Sciatic nerve (tissue), 2 donors: ENCODE results near the gene NOXA1. TPM values are rescaled to one million over a fixed set of nuclear protein-coding genes. Genes with fewer than 3 reads are reported as not detected.
A peak's percentile ranks its signal among the peaks of the same experiment; 100 is the strongest.
"Not testable (repeated sequence)": the region's sequence is repeated elsewhere in the genome, so short reads cannot be mapped to it uniquely, and the experiment has no call there.

Experiments used
- ATAC-seq: fragments of 200-7000 bp; cut with Tn5 transposase; one replicate; pipeline ENCODE4 v1.9.1; 2020; ENCODE audit warnings: mild to moderate bottlenecking, moderate library complexity
- DNase-seq: peaks from one replicate; pipeline ENCODE4 v3.0.0-alpha.2; 2020; ENCODE audit warnings: low spot score
- intact Hi-C: fragments of 100-400 bp; cut with DNase I; formaldehyde crosslinking; loops from one replicate; pipeline ENCODE4 v1.14.2; 2022
- total RNA-seq: library from RNA; stranded (reverse); fragmentation: NEBNext Ultra II Directional; extraction: Animal tissue kit (Norgen Biotek cat#: 25700); gene quantifications from one replicate; pipeline ENCODE4 v1.2.1, GENCODE V29; 2021
- donor health status: DM: no; HTN: no; CAD: no.
- donor health status: DM: no; HTN: no; CAD: no.

The NOXA1 gene
- total RNA-seq, 1 donor from 2014 or later: 7.4 TPM

DNA sequence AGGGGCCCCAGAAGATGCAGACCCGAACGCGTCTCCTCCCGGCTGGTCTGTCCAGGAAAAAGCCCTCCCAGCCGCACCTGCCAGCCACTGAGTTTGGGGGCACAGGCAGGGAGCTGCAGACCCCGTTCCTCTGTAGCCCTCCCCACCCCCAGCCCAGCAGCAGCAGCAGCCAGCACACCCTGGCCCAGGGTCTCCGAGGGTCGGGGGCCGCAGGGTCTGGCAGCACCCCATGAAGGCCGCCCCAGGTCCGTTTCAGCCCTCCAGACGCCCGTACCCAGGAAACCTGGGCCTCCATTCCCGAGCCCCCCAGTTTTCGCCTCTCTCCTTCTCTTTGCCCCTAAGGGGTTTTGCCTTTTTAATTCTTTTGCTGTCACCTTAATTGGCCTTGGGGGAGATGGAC, 19.9 kb upstream of the NOXA1 start:
- DNase-seq: no peak
- ATAC-seq: no peak
- intact Hi-C loops: no loop called here

- DNase-seq: no peak
- ATAC-seq: no peak
- intact Hi-C loops: loop anchor here (5.0 kb wide), 1 partner anchor 103 kb away; the partner anchor contains the start of gene NRARP
Measured at GRCh38 chr9:137404961-137405567, 18.1 kb upstream of the NOXA1 start.

DNA sequence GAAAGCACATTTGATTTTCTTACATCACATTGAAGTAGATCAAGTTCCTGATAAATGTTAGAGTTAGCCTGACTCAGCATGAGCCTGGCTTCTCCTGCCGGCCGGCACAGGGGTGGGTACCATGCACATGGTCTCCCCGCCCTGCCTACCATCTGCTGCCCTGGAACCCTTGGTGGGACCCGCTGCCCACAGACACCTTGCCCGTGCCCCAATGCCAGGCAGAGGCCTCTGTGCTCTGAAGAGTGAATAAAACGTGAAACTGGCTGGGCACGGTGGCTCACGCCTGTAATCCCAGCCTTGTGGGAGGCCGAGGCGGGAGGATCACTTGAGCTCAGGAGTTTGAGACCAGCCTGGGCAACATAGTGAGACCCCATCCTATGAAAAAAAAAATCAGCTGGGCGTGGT, 17.5 kb upstream of the NOXA1 start:
- DNase-seq (no peak), ATAC-seq (no peak)
- intact Hi-C loops: loop anchor here (5.0 kb wide), 1 partner anchor 103 kb away; the partner anchor contains the start of gene NRARP

- intact Hi-C loops: loop anchor here (5.0 kb wide), 1 partner anchor 104 kb away; the partner anchor contains the start of gene NRARP
- no peak for ATAC-seq
- no peak for DNase-seq
Measured at GRCh38 chr9:137406085-137406760, 17.0 kb upstream of the NOXA1 start.

GRCh38 chr9:137406876-137407589, 16.2 kb upstream of the NOXA1 start:
- no peak for DNase-seq
- intact Hi-C loops: loop anchor here (5.0 kb wide), 1 partner anchor 105 kb away; the partner anchor contains the start of gene NRARP
- ATAC-seq: peak; percentile 74

- DNase-seq: no peak
- intact Hi-C loops: loop anchor here (5.0 kb wide), 1 partner anchor 105 kb away; the partner anchor contains the start of gene NRARP
- peak; percentile 80 for ATAC-seq
Measured at GRCh38 chr9:137407590-137408300, 15.4 kb upstream of the NOXA1 start.

GRCh38 chr9:137408651-137409405, 14.4 kb upstream of the NOXA1 start:
- intact Hi-C loops: loop anchor here (5.0 kb wide), 1 partner anchor 107 kb away; the partner anchor contains the start of gene NRARP

GRCh38 chr9:137409515-137409914, 13.7 kb upstream of the NOXA1 start:
- DNase-seq: no peak
- intact Hi-C loops: loop anchor here (5.0 kb wide), 1 partner anchor 107 kb away; the partner anchor contains the start of gene NRARP
- no peak for ATAC-seq

More at GRCh38 chr9:137408651-137409405, 14.4 kb upstream of the NOXA1 start:
- ATAC-seq (no peak), DNase-seq (no peak)

DNA sequence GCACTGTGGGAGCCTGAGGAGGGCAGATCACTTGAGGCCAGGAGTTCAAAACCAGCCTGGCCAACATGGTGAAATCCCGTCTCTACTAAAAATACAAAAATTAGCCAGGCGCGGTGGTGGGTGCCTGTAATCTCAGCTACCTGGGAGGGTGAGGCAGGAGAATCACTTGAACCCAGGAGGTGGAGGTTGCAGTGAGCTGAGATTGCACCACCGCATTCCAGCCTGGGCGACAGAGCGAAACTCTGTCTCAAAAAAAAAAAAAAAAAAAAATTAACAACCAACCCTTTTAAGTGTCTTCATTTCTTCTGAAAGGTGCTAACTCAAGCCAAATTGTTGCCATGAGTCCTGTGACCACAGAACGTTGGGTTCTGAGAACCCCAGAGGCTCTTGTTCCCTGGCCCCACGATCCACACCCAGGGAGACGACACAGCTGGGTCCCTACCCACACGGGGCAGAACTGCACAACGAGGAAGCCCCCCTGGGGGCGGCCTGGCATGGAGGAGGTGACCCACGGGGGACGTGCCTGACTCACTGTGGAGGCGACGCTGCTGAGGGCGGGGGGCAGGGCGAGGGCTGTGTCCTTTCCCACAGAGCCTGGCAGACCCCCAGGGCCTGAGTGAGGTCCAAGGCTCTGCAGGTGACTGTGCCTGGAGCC, 12.8 kb upstream of the NOXA1 start:
- DNase-seq, intact Hi-C loops, ATAC-seq: not testable (repeated sequence)

GRCh38 chr9:137410891-137411249, 12.3 kb upstream of the NOXA1 start:
- ATAC-seq: no peak
- intact Hi-C loops: no loop called here
- DNase-seq: no peak

DNA sequence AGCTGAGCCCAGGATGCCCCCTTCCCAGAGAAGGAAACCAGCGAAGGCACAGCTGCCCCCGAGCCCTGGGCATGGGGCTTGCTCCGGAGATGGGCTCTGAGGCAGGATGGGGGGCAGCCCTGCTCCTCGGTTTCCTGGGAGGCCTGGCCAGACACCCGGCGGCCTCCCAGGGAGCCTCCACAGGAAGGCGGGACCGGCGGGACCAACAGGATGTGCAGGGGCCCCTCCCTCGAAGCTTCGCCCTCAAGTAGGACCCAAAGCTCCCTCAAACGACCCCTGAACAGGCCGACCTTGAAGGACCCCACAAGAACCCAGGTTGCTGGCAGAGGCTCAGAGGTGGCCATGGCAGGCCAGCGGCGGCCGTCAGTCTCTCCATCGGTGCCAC, 11.9 kb upstream of the NOXA1 start:
- intact Hi-C loops: no loop called here
- DNase-seq: no peak
- ATAC-seq: no peak

- peak; percentile 54 for ATAC-seq
- peak; percentile 81 for DNase-seq
- intact Hi-C loops: no loop called here
Measured at GRCh38 chr9:137411645-137412380, 11.4 kb upstream of the NOXA1 start.

DNA sequence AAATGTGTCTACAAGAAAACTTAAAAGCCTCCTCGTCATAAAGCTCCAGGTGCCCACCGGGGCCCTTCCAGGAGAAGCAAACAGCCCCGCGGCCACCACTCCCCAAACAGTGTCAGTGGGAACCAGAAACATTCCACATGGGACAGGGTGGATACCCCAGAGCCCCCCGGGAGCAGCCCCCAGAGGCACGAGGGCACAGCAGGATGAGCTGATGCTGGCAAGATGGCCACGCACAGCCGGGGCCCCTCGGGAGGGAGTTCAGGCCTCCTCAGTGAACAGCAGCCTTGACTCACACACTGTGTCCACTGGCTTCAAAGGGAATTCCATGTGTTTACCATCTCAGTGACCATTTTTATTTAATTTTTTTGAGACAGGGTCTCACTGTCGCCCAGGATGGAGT, 10.8 kb upstream of the NOXA1 start:
- ATAC-seq (no peak), DNase-seq (no peak)
- intact Hi-C loops: no loop called here

DNA sequence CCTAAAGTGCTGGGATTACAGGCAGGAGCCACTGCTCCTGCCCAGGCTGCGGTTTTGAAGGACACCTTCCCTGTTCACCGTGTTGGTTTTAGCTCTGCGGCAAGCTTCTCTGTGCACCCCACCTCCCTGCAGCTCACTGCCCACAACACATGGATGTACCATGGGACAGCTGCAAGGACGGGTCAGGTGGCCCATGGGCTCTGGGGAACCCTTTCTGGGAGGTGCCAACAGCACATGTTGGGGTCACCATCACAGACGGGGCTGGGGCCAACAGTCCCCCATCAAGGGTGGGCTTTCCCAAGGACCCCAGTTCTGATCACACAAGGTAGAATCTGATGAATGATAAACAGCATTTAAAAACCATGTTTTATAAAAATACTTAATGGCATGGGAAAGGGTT, 7.7 kb upstream of the NOXA1 start:
- intact Hi-C loops: no loop called here
- ATAC-seq: no peak
- DNase-seq: no peak

DNA sequence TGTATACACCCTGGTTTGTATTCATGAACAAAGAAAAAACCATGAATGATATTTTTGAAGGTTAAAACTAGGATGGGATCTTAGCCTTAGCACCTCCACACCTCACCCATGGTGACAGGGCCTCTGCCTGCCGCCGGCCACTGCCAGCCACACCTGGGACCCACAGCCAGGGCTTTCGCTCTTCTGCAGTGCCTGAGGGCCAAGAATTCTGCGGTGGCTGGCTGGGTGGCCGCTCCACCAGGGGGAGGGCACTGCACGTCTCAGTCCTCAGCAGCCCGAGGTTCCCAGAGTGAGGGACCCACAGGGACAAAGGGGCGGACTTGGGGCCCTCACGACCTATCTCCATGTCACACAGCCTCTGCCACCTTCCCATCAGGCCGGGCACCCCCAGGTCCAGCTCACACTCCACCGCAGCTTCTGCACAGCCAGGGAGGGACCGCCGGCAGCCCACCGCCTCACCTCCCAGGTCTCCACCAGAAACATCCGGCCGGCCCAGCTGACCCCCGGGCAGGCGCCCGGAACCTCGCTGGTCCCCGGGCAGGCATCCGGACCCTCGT, 7.1 kb upstream of the NOXA1 start:
- ATAC-seq (no peak), DNase-seq (no peak)
- intact Hi-C loops: no loop called here

- no peak for DNase-seq
- no peak for ATAC-seq
- intact Hi-C loops: no loop called here
Measured at GRCh38 chr9:137416563-137417151, 6.5 kb upstream of the NOXA1 start.
